Uterus (tissue), 2 donors: Measurements from ENCODE around the gene SGSM2.

ENCODE experiments used
- CTCF ChIP-seq, 4 experiments: fragments of 200-600 bp in 2 of 4; fragments of 450-650 bp in 2 of 4; sonication (generic) in 2 of 4; IDR thresholded peaks; one replicate each; pipeline ENCODE4 v1.5.1; 2016 to 2019; ENCODE audit warnings: antibody characterized with exemption in 4 of 4, mild to moderate bottlenecking in 2 of 4, moderate library complexity in 1 of 4
- POLR2A ChIP-seq, 2 donors: fragments of 450-650 bp; IDR thresholded peaks; one replicate each; pipeline ENCODE4 v1.6.1; 2016; ENCODE audit warnings: antibody characterized with exemption in 2 of 2, mild to moderate bottlenecking in 1 of 2, moderate library complexity in 1 of 2

- no peak for TF ChIP-seq CTCF (IDR thresholded peaks at IDR 0.05)
- no peak for TF ChIP-seq POLR2A (IDR thresholded peaks at IDR 0.05)
Observed at GRCh38 chr17:2362016-2362415, 24.7 kb downstream of the SGSM2 start.
